GM21786 (cell line): ENCODE results near the gene CD47.

Experiments used
- ATAC-seq: cut with Tn5 transposase; IDR thresholded peaks from one replicate; pipeline ENCODE4 v1.9.1; 2021; ENCODE audit not compliant: unreplicated experiment

Gene CD47

GRCh38 chr3:108092501-108092900 lies 1.7 kb upstream of the CD47 start:
- no peak for ATAC-seq

- ATAC-seq, result no peak
Observed at GRCh38 chr3:108091498-108092250, 843 bp upstream of the CD47 start.

DNA sequence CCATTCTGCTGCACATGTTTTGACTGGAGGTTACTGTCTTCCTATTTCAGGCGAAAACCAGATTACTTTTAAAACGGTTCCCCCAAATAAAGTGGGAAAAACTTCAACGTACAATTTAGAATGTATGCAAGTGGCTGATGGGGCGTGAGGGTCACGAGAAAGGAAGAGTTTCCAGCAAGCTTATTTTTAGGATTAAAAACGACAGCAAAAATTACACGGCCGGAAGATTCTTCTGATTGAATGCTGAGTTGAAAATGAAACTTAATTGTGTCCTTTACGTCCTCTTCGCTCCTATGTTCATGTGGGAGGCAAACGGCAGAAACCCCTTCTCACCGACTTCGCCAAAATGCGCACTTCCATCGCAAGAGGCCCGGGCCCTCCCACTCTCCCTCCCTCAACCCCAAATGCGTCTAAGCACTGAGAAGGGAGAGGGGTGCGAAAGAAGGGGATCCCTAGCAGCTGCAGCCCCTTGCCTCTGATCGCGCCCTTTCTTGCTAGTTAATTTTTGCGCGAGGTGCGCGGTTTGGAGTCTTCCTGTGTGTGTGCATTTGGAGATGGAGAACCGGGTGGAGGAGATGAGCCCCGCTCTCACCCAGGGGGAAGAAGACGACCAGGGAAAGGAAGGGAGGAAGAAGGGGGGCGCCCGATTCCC lies 656 bp downstream of the CD47 start:
- peak; percentile 7 for ATAC-seq

- no peak for ATAC-seq
Observed at GRCh38 chr3:108089579-108089978, 1.3 kb downstream of the CD47 start.

DNA sequence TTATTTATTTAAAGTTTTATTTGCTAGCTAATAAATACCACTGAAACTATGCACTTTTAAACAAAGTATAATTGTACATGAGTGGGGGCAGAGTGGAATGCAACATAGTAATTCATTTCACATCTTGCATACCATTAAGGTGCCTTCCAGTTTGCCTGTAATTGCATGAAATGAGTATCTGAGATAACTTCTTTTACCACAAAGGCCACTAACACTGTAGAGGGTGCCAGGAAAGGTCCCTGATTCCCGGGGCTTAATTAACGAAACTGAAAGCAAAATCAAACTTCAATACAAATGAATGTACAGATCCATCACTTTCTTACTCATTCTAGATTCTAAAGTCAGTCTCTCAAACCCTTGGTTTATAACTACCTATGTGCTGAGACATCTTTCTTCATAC lies 2.1 kb downstream of the CD47 start:
- ATAC-seq, result peak; percentile 33

DNA sequence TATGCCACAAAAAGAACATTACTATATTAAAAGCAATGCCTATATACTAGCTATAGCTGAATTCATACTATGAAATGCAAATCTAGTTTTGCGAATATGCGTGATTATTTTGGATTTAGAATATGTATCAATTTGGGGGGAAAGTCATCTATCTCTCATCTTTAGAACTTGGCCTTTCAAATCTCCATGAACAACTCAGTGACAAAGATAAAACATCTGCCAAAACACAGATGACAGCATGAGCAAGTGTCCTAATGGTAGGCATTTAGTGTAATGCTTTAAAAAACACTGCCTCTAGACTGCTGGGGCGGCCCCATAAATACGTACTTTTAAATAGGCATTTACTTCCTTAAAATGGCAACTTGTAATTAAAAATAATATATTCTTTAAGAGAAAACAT lies 2.7 kb downstream of the CD47 start:
- ATAC-seq, result no peak

GRCh38 chr3:108086653-108087052 lies 4.2 kb downstream of the CD47 start:
- no peak for ATAC-seq

- ATAC-seq, result no peak
Observed at GRCh38 chr3:108085810-108086350, 5.0 kb downstream of the CD47 start.

DNA sequence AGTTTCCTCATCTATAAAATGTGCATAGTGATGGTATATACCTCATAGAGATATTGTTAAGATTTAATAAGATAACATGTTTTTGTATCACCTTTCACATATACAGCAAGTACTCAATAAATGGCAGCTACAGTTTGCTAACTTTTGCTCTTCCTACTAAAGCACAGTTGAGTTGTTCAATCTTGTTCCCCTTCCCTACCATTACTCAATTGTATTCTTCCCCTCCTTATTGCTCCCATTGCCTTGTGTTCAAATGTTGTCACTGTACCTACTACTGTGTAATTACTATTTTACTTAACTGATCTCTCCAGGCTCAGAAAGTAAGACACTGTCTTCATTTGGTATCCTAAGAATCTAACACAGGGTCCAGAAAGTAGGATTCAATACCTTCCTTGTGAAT lies 5.5 kb downstream of the CD47 start:
- ATAC-seq, result no peak

DNA sequence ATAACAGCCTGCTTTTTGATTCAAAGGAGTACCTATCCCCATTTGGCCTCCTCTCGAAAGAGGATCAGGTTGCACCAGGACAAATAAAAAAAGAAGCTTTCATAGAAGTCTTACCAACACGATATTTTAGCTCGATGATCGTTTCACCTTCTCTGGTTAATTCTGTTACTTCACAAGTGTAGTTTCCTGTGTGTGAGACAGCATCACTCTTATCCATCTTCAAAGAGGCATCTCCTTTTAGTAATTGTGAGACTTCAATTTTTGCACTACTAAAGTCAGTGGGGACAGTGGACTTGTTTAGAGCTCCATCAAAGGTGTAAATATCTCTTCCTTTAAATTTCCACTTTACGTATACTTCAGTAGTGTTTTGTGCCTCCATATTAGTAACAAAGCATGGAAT lies 11.0 kb downstream of the CD47 start:
- ATAC-seq, result no peak

- no peak for ATAC-seq
Observed at GRCh38 chr3:108079043-108079442, 11.8 kb downstream of the CD47 start.

DNA sequence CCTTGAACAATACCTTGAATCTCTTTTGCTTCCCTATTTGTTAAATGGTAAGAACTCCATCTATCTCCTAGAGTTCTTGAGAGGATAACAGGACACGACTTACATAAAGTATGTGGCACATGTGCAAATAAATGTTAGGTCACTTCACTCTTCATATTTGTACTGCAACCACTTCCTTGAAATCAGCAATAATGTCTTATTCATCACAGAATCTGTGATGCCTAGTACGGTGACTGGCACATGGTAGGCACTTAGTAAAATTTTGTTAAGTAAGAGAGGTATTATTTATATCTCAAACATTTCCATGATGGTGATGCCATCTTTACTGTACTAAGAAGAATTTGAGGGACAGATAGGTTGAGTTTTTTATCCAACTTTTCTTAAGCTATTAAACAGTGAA lies 14.3 kb downstream of the CD47 start:
- no peak for ATAC-seq

GRCh38 chr3:108073764-108074431 lies 16.9 kb downstream of the CD47 start:
- no peak for ATAC-seq

DNA sequence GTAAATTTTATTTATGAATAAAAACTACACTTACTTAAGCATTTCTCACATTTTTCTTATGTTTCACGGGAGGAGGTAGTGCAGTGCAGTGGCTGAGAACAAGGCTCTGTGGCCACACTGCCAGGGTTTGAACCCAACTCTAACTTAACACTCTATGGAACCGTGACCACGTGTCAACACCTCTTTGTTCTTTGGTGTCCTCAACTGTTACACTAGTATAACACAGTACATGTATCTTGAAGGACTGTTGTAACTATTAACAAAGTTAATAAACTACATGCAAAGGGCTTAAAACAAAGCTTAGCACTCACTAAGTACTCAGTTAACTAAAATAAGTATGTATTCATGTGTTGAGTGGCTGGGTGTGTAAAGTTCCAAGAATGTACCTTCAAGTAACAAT lies 19.5 kb downstream of the CD47 start:
- ATAC-seq, result no peak

DNA sequence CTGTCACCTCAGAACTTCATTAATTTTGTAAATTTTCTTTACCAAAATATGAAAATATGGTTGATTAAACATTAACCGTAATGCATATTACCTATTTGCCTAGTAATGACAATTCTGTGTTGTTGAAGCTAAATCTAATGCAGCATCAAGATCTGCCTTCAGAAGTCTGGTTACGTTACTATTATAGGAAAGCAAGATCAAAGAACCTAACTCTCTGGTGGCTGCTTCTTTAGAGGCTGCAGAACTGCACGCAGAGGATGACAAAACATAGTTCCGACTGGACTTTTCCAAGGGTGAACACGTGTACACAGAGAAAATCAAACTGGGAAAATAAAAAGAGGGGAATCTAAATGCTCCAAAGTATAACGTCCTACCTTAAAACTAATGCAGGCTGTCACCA lies 20.5 kb downstream of the CD47 start:
- no peak for ATAC-seq

- no peak for ATAC-seq
Observed at GRCh38 chr3:108067768-108068167, 23.1 kb downstream of the CD47 start.

DNA sequence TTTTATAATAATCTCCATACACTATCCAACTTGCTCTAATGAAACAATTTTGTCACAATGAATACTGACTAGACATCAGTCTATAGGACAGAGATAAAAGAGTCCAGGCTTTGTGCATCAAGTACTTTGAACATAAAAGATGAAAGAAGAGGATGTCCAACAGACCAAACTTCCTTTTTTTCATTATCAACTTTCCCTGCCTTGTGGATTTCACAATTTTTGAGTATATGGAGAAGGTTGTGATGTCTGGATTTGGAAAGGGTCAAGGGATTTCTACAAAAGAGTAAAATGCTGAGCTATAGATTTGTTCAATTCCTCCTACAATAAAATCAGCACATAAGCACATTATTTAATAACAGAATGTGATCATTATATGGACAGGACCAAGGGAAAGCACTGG lies 25.7 kb downstream of the CD47 start:
- ATAC-seq, result no peak

DNA sequence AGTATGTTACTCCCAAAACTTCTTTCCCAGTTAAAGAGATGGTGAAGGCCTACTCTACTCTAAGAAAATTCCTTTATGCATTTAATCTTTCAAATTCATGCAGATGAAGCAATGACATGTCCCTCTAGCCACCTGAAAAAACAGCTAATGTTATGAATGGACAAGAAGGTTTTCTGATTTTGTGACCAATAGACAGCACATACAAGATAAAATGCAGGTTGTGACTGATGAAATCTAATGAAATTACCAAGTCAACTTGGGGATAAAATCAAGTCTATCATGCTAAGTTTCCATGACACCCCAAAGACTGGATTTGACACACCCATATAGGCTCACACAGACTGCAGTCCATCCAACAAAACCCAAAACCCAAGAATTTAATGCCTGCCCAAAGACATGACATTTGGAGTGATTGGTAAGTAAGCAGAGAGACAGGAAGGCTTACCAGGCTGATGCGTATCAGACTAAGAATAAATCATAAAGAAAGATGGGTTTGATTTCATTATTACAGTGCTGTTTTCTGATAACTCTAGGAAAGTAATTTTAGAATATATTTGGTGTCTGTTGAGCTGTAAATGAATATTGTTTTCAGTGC lies 26.4 kb downstream of the CD47 start:
- no peak for ATAC-seq

- peak; percentile 70 for ATAC-seq
Observed at GRCh38 chr3:108062051-108062450, 28.8 kb downstream of the CD47 start.

GRCh38 chr3:108060331-108060730 lies 30.5 kb downstream of the CD47 start:
- ATAC-seq, result no peak

DNA sequence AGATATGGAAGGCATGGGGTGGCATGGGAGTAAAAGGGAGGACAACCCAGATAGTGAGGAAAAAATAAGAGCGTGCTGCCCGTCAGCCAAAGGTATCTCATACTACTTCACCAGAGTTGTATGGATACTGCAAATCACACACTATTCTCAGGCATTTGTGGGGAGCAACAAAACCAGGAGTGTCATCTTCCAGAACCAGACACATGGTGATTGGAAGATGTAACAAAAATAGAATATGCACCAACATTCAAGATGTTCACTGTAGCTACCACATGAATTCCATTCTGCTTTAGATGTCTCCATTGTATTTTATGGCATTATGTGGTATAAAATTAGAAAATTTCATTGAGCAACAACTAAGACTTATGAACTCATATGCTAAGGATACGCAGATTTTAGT lies 34.9 kb downstream of the CD47 start:
- ATAC-seq, result no peak

DNA sequence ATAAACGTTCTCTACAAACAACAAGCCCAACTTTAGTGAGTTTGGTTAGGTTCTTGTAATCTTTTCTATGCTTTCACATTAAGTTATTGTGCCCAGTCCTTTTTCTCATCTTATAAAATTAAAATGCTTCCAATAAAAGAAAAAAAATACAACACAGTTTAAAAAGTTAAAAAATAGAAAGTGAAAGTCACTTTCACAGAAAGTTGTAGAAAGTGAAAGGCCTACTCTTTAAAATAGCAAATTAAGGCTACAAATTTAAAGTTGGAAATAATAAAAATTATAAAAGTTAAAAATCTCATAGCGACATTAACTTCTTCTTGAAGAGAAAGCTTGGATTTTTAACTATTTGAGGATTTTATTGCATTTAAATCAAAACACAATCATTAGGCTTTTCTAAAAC lies 35.9 kb downstream of the CD47 start:
- no peak for ATAC-seq
